MM.1S (cell line): ENCODE measurements around the gene DOLPP1.

Experiments used
- DNase-seq: peaks from one replicate; pipeline ENCODE4 v3.0.0-alpha.2; 2015
- H2AFZ ChIP-seq: fragments of 300-600 bp; sonication (generic); 2 replicates; pipeline ENCODE4 v1.6.0; 2016; ENCODE audit warnings: antibody characterized with exemption, low read length
- H3F3A ChIP-seq: fragments of 300-600 bp; sonication (generic); 2 replicates; pipeline ENCODE4 v1.6.1; 2016; ENCODE audit warnings: mild to moderate bottlenecking, antibody characterized with exemption, low read length, moderate library complexity, mixed read lengths; ENCODE audit not compliant: insufficient read depth
- H3K27ac ChIP-seq: fragments of 300-600 bp; sonication (generic); 2 replicates; pipeline ENCODE4 v1.5.1; 2016; ENCODE audit warnings: mild to moderate bottlenecking, low read length
- H3K27me3 ChIP-seq: fragments of 300-600 bp; sonication (generic); replicated peaks from 2 replicates; pipeline ENCODE4 v1.6.0; 2016; ENCODE audit warnings: low read length; ENCODE audit not compliant: insufficient read depth
- H3K36me3 ChIP-seq: fragments of 300-600 bp; sonication (generic); replicated peaks from 2 replicates; pipeline ENCODE4 v1.6.1; 2016; ENCODE audit warnings: mild to moderate bottlenecking, low read length, mixed read lengths; ENCODE audit not compliant: insufficient read depth
- H3K4me1 ChIP-seq: fragments of 300-600 bp; sonication (generic); 2 replicates; pipeline ENCODE4 v1.6.1; 2016; ENCODE audit warnings: low read length, mixed read lengths
- H3K4me2 ChIP-seq: fragments of 300-600 bp; sonication (generic); 2 replicates; pipeline ENCODE4 v1.6.0; 2016; ENCODE audit warnings: low read depth, low read length
- H3K4me3 ChIP-seq: fragments of 300-600 bp; sonication (generic); 2 replicates; pipeline ENCODE4 v1.5.1; 2016; ENCODE audit warnings: low read length, mixed read lengths
- H3K79me2 ChIP-seq: fragments of 300-600 bp; sonication (generic); 2 replicates; pipeline ENCODE4 v1.6.1; 2016; ENCODE audit warnings: mixed run types, low read length, mixed read lengths
- H3K9ac ChIP-seq: fragments of 300-600 bp; sonication (generic); 2 replicates; pipeline ENCODE4 v1.6.1; 2016; ENCODE audit warnings: low read length, mixed read lengths
- H3K9me2 ChIP-seq: fragments of 300-600 bp; sonication (generic); replicated peaks from 2 replicates; pipeline ENCODE4 v1.6.1; 2016; ENCODE audit warnings: mild to moderate bottlenecking, low read length, mixed read lengths; ENCODE audit not compliant: insufficient read depth
- H3K9me3 ChIP-seq: fragments of 300-600 bp; sonication (generic); replicated peaks from 2 replicates; pipeline ENCODE4 v1.6.1; 2016; ENCODE audit warnings: mild to moderate bottlenecking, low read length, mixed read lengths; ENCODE audit not compliant: insufficient read depth
- H4K20me1 ChIP-seq: fragments of 300-600 bp; sonication (generic); 2 replicates; pipeline ENCODE4 v1.6.1; 2016; ENCODE audit warnings: mild to moderate bottlenecking, low read length, moderate library complexity, mixed read lengths; ENCODE audit not compliant: insufficient read depth
- CTCF ChIP-seq: fragments of 300-600 bp; sonication (generic); IDR thresholded peaks from 2 replicates; pipeline ENCODE4 v1.5.1; 2016; ENCODE audit warnings: antibody characterized with exemption, low read length, mixed read lengths
- EZH2 ChIP-seq: fragments of 300-600 bp; sonication (generic); optimal IDR thresholded peaks from 2 replicates; pipeline ENCODE3; 2017; ENCODE audit warnings: low read depth, mild to moderate bottlenecking, antibody characterized with exemption, low read length, mixed read lengths
- EZH2phosphoT487 ChIP-seq: fragments of 300-600 bp; sonication (generic); IDR thresholded peaks from 2 replicates; pipeline ENCODE4 v1.6.1; 2018; ENCODE audit warnings: antibody characterized with exemption, low read length

Gene DOLPP1

GRCh38 chr9:129104051-129104450 is 23.1 kb downstream of the DOLPP1 start:
- Histone ChIP-seq H3K9ac (no peak overlapping the region), H3K4me2 (no peak overlapping the region), H3K27me3 (peaks cover 18% of the 10 kb centered on the region), H3K9me3 (no peaks in the 10 kb centered on the region), H3K4me1 (no peaks in the 10 kb centered on the region), H3K36me3 (no peaks in the 10 kb centered on the region), H3K79me2 (no peaks in the 10 kb centered on the region), H3K27ac (no peak overlapping the region), H2AFZ (no peak overlapping the region), H3K4me3 (no peak overlapping the region), H3K9me2 (no peaks in the 10 kb centered on the region), H3F3A (no peaks in the 10 kb centered on the region), H4K20me1 (no peaks in the 10 kb centered on the region)
- no peak for DNase-seq
- TF ChIP-seq CTCF (no peak), EZH2 (no peak), EZH2phosphoT487 (no peak)

DNA sequence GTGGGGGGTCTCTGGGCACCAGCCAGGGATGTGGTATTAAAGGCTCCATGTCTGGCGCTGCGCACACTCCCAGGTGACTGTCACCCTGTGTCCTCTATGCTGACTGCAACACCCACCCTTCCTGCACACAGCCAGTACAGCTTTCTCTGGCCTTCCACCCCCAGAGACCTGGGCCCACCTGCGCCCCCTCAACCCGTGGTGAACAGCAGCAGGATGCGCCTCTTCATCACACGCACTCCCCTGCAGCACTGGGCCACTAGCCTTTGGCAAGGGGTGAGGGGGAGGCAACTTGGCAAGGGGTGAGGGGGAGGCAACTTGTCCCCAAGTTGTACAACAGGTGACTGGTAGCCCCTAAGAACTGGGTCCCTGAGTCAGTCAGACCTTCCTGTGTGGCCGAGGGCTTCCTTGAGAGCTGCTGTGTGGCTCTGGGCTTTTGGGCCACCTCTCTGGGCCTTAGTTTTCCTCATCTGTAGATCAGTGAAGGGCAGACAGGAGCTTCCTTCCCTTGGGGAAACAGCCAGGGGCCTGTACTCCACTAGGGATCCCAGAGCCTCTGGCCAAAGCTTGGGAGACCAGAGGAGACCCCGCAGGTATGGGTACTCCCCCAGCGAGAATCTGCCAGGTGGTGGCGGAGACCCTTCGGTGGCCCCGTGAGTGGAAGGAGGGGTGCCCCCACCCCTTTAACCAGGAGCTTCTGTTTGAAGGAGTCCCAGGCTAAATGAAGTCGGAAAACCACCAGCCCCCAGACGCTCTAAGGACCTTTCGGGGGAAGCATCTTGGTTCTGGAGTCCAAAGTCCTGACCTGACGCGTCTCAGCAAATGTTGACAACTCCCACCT is 25.2 kb downstream of the DOLPP1 start:
- no peak for DNase-seq
- no peaks in the 10 kb centered on the region for H3F3A ChIP-seq
- TF ChIP-seq EZH2phosphoT487 (no peak), EZH2 (no peak), CTCF (no peak)
- no peak overlapping the region for H3K4me2 ChIP-seq
- H3K36me3 ChIP-seq = no peaks in the 10 kb centered on the region
- no peak overlapping the region for H3K9ac ChIP-seq
- H3K27ac ChIP-seq = no peak overlapping the region
- H3K9me2 ChIP-seq = no peaks in the 10 kb centered on the region
- peaks cover 18% of the 10 kb centered on the region for H3K27me3 ChIP-seq
- H2AFZ ChIP-seq = no peak overlapping the region
- H3K4me3 ChIP-seq = no peak overlapping the region
- no peaks in the 10 kb centered on the region for H3K4me1 ChIP-seq
- H4K20me1 ChIP-seq = no peaks in the 10 kb centered on the region
- no peaks in the 10 kb centered on the region for H3K9me3 ChIP-seq
- no peaks in the 10 kb centered on the region for H3K79me2 ChIP-seq

GRCh38 chr9:129107651-129108050 is 26.7 kb downstream of the DOLPP1 start:
- Histone ChIP-seq H3K4me1 (no peaks in the 10 kb centered on the region), H2AFZ (no peak overlapping the region), H3K4me3 (no peak overlapping the region), H3K36me3 (no peaks in the 10 kb centered on the region), H3K79me2 (peaks cover 13% of the 10 kb centered on the region), H3K27me3 (peaks cover 18% of the 10 kb centered on the region), H4K20me1 (no peaks in the 10 kb centered on the region), H3F3A (no peaks in the 10 kb centered on the region), H3K9me3 (no peaks in the 10 kb centered on the region), H3K27ac (no peak overlapping the region), H3K9ac (no peak overlapping the region), H3K4me2 (no peak overlapping the region), H3K9me2 (no peaks in the 10 kb centered on the region)
- TF ChIP-seq EZH2 (no peak), CTCF (no peak), EZH2phosphoT487 (no peak)
- no peak for DNase-seq
